SK-N-SH treated with all-trans-retinoic acid at 6 μM for 48 hours (cell line): ENCODE results near the gene HECA.
"Not testable (repeated sequence)": the region's sequence is repeated elsewhere in the genome, so short reads cannot be mapped to it uniquely, and the experiment has no call there.

Source experiments
- ATAC-seq: fragments of 200-7000 bp; cut with Tn5 transposase; 3 replicates; pipeline ENCODE4 v1.9.1; 2020; ENCODE audit warnings: mild to moderate bottlenecking, moderate library complexity
- ARNTL ChIP-seq: fragments of 450-650 bp; formaldehyde crosslinking; IDR thresholded peaks from 2 replicates; pipeline ENCODE4 v1.5.0; 2020; ENCODE audit warnings: low read depth, mild to moderate bottlenecking, moderate library complexity, borderline replicate concordance
- CREB5 ChIP-seq: fragments of 250-450 bp; sonication (Bioruptor Pico); IDR thresholded peaks from 2 replicates; pipeline ENCODE4 v1.5.1; 2020; ENCODE audit warnings: low read depth, mild to moderate bottlenecking, moderate library complexity
- CSDC2 ChIP-seq: fragments of 250-450 bp; sonication (Bioruptor Pico); IDR thresholded peaks from 2 replicates; pipeline ENCODE4 v1.5.0; 2020; ENCODE audit warnings: mild to moderate bottlenecking, moderate library complexity
- ISL1 ChIP-seq: fragments of 250-450 bp; sonication (Bioruptor Pico); IDR thresholded peaks from 2 replicates; pipeline ENCODE4 v2.1.2; 2022; ENCODE audit warnings: mild to moderate bottlenecking, moderate library complexity
- OSR1 ChIP-seq: fragments of 250-450 bp; sonication (Bioruptor Pico); IDR thresholded peaks from 2 replicates; pipeline ENCODE4 v1.8.0; 2022; ENCODE audit warnings: moderate library complexity, mild to moderate bottlenecking, inconsistent platforms
- POU6F1 ChIP-seq: fragments of 250-450 bp; sonication (Bioruptor Pico); IDR thresholded peaks from 2 replicates; pipeline ENCODE4 v1.8.0; 2021; ENCODE audit warnings: low read depth, mild to moderate bottlenecking, moderate library complexity, borderline replicate concordance
- PPARA ChIP-seq: fragments of 250-450 bp; sonication (Bioruptor Pico); IDR thresholded peaks from 2 replicates; pipeline ENCODE4 v1.5.0; 2020; ENCODE audit warnings: mild to moderate bottlenecking, borderline replicate concordance
- RARB ChIP-seq: fragments of 250-450 bp; sonication (Bioruptor Pico); IDR thresholded peaks from 2 replicates; pipeline ENCODE4 v1.8.0; 2021; ENCODE audit warnings: mild to moderate bottlenecking, moderate library complexity
- SNAI2 ChIP-seq: fragments of 250-450 bp; sonication (Bioruptor Pico); IDR thresholded peaks from 2 replicates; pipeline ENCODE4 v1.5.0; 2020; ENCODE audit warnings: mild to moderate bottlenecking, moderate library complexity
- ZFP3 ChIP-seq: fragments of 250-450 bp; sonication (Bioruptor Pico); IDR thresholded peaks from 2 replicates; pipeline ENCODE4 v1.5.0; 2020; ENCODE audit warnings: mild to moderate bottlenecking, moderate library complexity
- ZFP30 ChIP-seq: fragments of 450-650 bp; formaldehyde crosslinking; IDR thresholded peaks from 2 replicates; pipeline ENCODE4 v1.5.0; 2022; ENCODE audit warnings: mild to moderate bottlenecking, moderate library complexity
- ZNF70 ChIP-seq: fragments of 450-650 bp; formaldehyde crosslinking; IDR thresholded peaks from 2 replicates; pipeline ENCODE4 v1.5.0; 2020; ENCODE audit warnings: mild to moderate bottlenecking, moderate library complexity
- TF ChIP-seq, protein P1 (sequence below): fragments of 250-450 bp; sonication (Bioruptor Pico); IDR thresholded peaks from 2 replicates; pipeline ENCODE4 v1.8.0; 2020; ENCODE audit warnings: mild to moderate bottlenecking, moderate library complexity, borderline replicate concordance
- TF ChIP-seq, protein P2 (sequence below): fragments of 250-450 bp; sonication (Bioruptor Pico); IDR thresholded peaks from 2 replicates; pipeline ENCODE4 v1.5.0; 2020; ENCODE audit warnings: mild to moderate bottlenecking, moderate library complexity

The HECA gene

GRCh38 chr6:139156551-139156950 lies 21.7 kb downstream of the HECA start:
- ATAC-seq = no peak
- no peak for TF ChIP-seq ZFP30
- TF ChIP-seq, protein P1, sequence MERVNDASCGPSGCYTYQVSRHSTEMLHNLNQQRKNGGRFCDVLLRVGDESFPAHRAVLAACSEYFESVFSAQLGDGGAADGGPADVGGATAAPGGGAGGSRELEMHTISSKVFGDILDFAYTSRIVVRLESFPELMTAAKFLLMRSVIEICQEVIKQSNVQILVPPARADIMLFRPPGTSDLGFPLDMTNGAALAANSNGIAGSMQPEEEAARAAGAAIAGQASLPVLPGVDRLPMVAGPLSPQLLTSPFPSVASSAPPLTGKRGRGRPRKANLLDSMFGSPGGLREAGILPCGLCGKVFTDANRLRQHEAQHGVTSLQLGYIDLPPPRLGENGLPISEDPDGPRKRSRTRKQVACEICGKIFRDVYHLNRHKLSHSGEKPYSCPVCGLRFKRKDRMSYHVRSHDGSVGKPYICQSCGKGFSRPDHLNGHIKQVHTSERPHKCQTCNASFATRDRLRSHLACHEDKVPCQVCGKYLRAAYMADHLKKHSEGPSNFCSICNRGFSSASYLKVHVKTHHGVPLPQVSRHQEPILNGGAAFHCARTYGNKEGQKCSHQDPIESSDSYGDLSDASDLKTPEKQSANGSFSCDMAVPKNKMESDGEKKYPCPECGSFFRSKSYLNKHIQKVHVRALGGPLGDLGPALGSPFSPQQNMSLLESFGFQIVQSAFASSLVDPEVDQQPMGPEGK (CRISPR knock-in tag) = no peak
- TF ChIP-seq, protein P2, sequence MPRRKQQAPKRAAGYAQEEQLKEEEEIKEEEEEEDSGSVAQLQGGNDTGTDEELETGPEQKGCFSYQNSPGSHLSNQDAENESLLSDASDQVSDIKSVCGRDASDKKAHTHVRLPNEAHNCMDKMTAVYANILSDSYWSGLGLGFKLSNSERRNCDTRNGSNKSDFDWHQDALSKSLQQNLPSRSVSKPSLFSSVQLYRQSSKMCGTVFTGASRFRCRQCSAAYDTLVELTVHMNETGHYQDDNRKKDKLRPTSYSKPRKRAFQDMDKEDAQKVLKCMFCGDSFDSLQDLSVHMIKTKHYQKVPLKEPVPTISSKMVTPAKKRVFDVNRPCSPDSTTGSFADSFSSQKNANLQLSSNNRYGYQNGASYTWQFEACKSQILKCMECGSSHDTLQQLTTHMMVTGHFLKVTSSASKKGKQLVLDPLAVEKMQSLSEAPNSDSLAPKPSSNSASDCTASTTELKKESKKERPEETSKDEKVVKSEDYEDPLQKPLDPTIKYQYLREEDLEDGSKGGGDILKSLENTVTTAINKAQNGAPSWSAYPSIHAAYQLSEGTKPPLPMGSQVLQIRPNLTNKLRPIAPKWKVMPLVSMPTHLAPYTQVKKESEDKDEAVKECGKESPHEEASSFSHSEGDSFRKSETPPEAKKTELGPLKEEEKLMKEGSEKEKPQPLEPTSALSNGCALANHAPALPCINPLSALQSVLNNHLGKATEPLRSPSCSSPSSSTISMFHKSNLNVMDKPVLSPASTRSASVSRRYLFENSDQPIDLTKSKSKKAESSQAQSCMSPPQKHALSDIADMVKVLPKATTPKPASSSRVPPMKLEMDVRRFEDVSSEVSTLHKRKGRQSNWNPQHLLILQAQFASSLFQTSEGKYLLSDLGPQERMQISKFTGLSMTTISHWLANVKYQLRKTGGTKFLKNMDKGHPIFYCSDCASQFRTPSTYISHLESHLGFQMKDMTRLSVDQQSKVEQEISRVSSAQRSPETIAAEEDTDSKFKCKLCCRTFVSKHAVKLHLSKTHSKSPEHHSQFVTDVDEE = no peak
- no peak for TF ChIP-seq CSDC2
- TF ChIP-seq, all 23 proteins: peak for 0

DNA sequence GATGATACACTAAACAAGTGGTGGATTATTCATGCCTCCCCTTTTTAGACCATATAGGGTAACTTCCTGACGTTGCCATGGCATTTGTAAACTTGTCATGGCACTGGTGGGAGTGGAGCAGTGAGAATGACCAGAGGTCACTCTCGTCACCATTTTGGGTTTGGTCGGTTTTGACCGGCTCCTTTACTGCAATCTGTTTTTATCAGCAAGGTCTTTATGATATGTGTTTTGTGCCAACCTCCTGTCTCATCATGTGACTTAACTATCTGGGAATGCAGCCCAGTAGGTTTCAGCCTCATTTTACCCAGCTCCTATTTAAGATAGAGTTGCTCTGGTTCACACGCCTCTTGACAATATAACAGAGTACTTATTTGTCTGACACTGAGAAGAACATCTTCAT lies 22.2 kb downstream of the HECA start:
- ATAC-seq = not testable (repeated sequence)

GRCh38 chr6:139159016-139159415 lies 24.1 kb downstream of the HECA start:
- no peak for ATAC-seq
- TF ChIP-seq RARB (no peak), ARNTL (no peak), ZFP3 (CRISPR knock-in tag) (no peak), OSR1 (CRISPR knock-in tag) (no peak)

- ATAC-seq = no peak
- TF ChIP-seq POU6F1 (no peak), ARNTL (no peak), OSR1 (CRISPR knock-in tag) (no peak), SNAI2 (CRISPR knock-in tag) (no peak), CREB5 (no peak), ZFP3 (CRISPR knock-in tag) (no peak), ZNF70 (CRISPR knock-in tag) (no peak), PPARA (CRISPR knock-in tag) (no peak), ISL1 (CRISPR knock-in tag) (no peak)
- TF ChIP-seq, protein P1 (CRISPR knock-in tag) = no peak
- TF ChIP-seq, protein P2 = no peak
Measured at GRCh38 chr6:139161169-139161568, 26.3 kb downstream of the HECA start.
